ENCODE results near the gene NKRF. TPM values are rescaled to one million over a fixed set of nuclear protein-coding genes. Genes with fewer than 3 reads are reported as not detected.

Gene NKRF
- total RNA-seq, 1 donor from 2014 or later = 11.6 TPM

DNA sequence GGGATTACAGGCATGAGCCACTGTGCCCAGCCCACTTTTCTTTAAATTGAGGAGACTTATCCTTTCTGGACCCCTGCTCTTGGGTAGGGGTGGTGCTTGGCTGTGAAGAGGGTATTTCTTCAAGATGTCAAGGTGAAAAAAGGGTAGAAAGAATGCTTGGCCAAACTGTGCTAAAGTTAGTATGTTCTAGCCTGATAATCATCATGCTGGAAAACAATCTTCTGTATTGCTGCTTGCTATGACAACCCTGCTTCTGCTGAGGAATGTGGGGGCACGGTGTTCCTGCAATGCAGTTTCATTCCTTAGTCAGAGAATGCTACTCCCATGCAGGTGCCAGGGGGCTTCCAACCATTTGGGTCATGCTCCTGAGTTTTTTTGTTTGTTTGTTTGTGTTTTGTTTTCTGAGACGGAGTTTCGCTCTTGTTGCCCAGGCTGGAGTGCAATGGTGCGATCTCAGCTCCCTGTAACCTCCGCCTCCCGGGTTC, 35.8 kb downstream of the NKRF start:
- Mint-ChIP-seq H3K4me1 (peaks cover 10% of the 10 kb centered on the region), H3K4me3 (no peak overlapping the region), H3K9me3 (peaks cover 26% of the 10 kb centered on the region), H3K27me3 (ENCODE audit: low read depth) (no peaks in the 10 kb centered on the region), H3K36me3 (peaks cover 6% of the 10 kb centered on the region), H3K27ac (no peak overlapping the region)
- TF ChIP-seq, protein P1, sequence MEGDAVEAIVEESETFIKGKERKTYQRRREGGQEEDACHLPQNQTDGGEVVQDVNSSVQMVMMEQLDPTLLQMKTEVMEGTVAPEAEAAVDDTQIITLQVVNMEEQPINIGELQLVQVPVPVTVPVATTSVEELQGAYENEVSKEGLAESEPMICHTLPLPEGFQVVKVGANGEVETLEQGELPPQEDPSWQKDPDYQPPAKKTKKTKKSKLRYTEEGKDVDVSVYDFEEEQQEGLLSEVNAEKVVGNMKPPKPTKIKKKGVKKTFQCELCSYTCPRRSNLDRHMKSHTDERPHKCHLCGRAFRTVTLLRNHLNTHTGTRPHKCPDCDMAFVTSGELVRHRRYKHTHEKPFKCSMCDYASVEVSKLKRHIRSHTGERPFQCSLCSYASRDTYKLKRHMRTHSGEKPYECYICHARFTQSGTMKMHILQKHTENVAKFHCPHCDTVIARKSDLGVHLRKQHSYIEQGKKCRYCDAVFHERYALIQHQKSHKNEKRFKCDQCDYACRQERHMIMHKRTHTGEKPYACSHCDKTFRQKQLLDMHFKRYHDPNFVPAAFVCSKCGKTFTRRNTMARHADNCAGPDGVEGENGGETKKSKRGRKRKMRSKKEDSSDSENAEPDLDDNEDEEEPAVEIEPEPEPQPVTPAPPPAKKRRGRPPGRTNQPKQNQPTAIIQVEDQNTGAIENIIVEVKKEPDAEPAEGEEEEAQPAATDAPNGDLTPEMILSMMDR (IDR thresholded peaks at IDR 0.05; ENCODE audit: unreplicated experiment) = no peak
- DNase-seq (ENCODE audit: low spot score in 2 of 2, unreplicated experiment in 2 of 2) = no peak

DNA sequence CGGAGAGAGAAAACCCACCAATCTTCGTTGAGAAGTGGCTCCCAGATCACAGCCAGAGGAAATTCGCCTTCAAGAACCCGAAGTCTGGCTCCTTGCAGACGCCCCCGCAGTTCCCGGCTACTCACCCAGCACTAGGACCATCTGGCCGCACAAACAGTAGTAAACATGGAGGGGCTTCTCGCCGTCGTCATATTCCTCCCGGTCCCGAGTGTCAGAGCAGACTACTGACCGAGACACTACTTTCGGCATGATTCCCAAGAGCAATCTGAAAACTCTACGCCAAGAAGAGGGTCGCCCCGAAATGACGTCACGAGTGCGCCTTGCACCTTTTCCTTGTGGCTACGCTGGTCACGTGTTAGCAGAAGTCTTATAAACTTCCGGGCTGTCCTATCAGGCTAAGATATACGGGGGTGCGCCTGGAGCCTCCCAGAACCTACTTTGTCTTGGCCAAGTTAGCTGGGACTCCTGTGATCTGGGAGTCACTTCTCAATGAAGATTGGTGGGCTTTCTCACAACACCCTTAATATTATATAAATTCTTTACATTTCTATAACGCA, 41.0 kb downstream of the NKRF start, which contains the start of gene STEEP1:
TSS of gene STEEP1 (minus strand) at position 303 of the 557 bp plus-strand sequence. CDS start at position 249, 54 bp downstream.
- Mint-ChIP-seq H3K36me3 (peaks cover 2% of the 10 kb centered on the region), H3K4me3 (peak within 1 kb of the TSS; percentile 95), H3K27me3 (ENCODE audit: low read depth) (no peaks in the 10 kb centered on the region), H3K9me3 (peaks cover 13% of the 10 kb centered on the region), H3K4me1 (peaks cover 6% of the 10 kb centered on the region), H3K27ac (peak within 1 kb of the TSS; percentile 98)
- TF ChIP-seq, protein P1 (IDR thresholded peaks at IDR 0.05; ENCODE audit: unreplicated experiment) = no peak
- peak; percentile 63 to 83 for DNase-seq (ENCODE audit: low spot score in 2 of 2, unreplicated experiment in 2 of 2)

DNA sequence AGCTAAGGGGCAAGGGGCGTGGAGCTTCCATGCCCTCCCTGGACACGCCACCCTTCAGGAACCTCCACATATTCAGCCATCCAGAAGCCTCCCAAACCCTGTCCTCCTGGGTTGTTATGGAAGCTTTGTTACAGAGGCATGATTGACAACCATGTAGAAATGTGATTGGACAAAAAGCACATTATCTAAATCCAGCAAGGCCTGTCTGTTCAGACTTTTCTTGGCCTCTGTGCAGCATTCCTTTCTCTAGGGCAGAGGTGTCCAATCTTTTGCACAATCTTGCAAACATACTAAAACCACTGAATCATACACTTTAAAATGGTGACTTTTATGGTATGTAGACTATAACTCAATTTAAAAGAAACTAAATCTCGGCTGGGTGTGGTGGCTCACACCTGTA, 53.7 kb downstream of the NKRF start:
- DNase-seq (ENCODE audit: low spot score in 2 of 2, unreplicated experiment in 2 of 2) = no peak
- no peaks in the 10 kb centered on the region for H3K4me1 Mint-ChIP-seq
- peaks cover 16% of the 10 kb centered on the region for H3K36me3 Mint-ChIP-seq
- no peak overlapping the region for H3K4me3 Mint-ChIP-seq
- H3K27ac Mint-ChIP-seq = no peak overlapping the region
- TF ChIP-seq, protein P1 (IDR thresholded peaks at IDR 0.05; ENCODE audit: unreplicated experiment) = no peak
- no peaks in the 10 kb centered on the region for H3K27me3 Mint-ChIP-seq (ENCODE audit: low read depth)
- H3K9me3 Mint-ChIP-seq = peaks cover 18% of the 10 kb centered on the region

DNA sequence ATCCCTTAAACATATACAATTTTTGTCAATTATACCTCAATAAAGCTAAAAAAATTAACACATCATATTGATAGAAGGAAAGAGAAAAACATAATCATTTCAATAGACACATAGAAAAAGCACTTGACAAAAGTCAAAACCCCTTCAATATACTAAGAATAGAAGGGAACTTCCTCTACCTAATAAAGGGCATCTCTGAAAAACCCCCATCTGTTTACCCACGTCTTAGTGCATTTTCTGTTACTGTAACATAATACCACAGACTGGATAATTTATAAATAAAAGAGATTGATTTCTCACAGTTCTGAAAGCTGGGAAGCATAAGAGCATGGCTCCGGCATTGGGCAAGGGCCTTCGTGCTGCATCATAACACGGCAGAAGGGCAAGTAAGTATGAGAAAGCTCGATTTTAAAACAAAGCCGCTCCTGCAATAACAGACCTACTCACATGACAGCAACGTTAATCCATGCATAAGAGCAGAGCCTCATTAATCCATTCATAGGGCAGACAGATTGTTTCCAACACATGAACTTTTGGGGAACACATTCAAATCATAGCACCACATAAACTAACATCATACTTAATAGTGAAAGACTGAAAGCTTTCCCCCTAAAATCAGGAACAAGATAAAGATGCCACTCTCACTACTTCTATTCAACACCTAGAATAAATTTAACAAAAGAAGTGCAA, 56.8 kb downstream of the NKRF start:
- H3K4me1 Mint-ChIP-seq = no peaks in the 10 kb centered on the region

DNA sequence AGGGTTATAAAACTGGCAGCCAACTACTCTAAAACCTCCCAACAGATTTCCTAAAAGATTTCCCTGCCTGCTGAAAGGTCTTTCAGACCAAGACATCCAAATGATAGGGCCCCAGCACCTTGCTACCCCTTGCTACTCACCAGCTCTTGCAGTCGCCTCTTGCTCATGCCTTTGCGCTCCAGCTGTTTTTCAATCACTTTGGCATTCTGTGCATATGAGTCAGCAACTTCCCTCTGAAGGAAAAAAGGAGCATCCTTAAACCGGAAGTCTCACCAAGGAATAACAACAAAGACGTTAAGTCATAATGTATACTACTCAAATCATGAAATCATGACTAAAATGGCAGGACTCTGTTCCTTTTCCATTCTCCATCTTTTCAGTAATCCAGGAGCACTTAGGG, 65.0 kb downstream of the NKRF start:
- no peak for DNase-seq (ENCODE audit: low spot score in 2 of 2, unreplicated experiment in 2 of 2)
- no peak overlapping the region for H3K4me3 Mint-ChIP-seq
- peaks cover 4% of the 10 kb centered on the region for H3K9me3 Mint-ChIP-seq
- H3K4me1 Mint-ChIP-seq = no peaks in the 10 kb centered on the region
- no peaks in the 10 kb centered on the region for H3K27me3 Mint-ChIP-seq (ENCODE audit: low read depth)
- TF ChIP-seq, protein P1 (IDR thresholded peaks at IDR 0.05; ENCODE audit: unreplicated experiment) = no peak
- peaks cover 11% of the 10 kb centered on the region for H3K36me3 Mint-ChIP-seq
- no peak overlapping the region for H3K27ac Mint-ChIP-seq

More for the DNA sequence above, 56.8 kb downstream of the NKRF start:
- Mint-ChIP-seq H3K27me3 (ENCODE audit: low read depth) (no peaks in the 10 kb centered on the region), H3K4me3 (no peak overlapping the region), H3K36me3 (peaks cover 8% of the 10 kb centered on the region), H3K27ac (no peak overlapping the region), H3K9me3 (peaks cover 17% of the 10 kb centered on the region)
- no peak for DNase-seq (ENCODE audit: low spot score in 2 of 2, unreplicated experiment in 2 of 2)
- TF ChIP-seq, protein P1 (IDR thresholded peaks at IDR 0.05; ENCODE audit: unreplicated experiment) = no peak

All from mesothelial cell of epicardium (in vitro differentiated cells).